RWPE2 (cell line): ENCODE measurements around the gene CPE.
A peak's percentile ranks its signal among the peaks of the same experiment; 100 is the strongest.

ENCODE experiments used
- ATAC-seq: fragments of 200-7000 bp; cut with Tn5 transposase; 3 replicates; pipeline ENCODE4 v1.9.1; 2021; ENCODE audit warnings: low read depth
- DNase-seq: peaks from one replicate; pipeline ENCODE4 v3.0.0-alpha.2; 2020; ENCODE audit warnings: low spot score
- H3K27ac ChIP-seq: fragments of 450-650 bp; 2 replicates; pipeline ENCODE4 v1.5.1; 2017; ENCODE audit warnings: mild to moderate bottlenecking; ENCODE audit not compliant: poor library complexity, severe bottlenecking
- H3K27me3 ChIP-seq: fragments of 250-450 bp; sonication (Bioruptor Pico); 2 replicates; pipeline ENCODE4 v1.5.1; 2021; ENCODE audit warnings: mild to moderate bottlenecking, moderate library complexity; ENCODE audit not compliant: insufficient read depth, poor library complexity, severe bottlenecking
- H3K36me3 ChIP-seq: fragments of 250-450 bp; sonication (Bioruptor Pico); 2 replicates; pipeline ENCODE4 v1.5.1; 2020; ENCODE audit warnings: low read depth, mild to moderate bottlenecking, moderate library complexity
- H3K4me1 ChIP-seq: fragments of 250-450 bp; sonication (Bioruptor Pico); 2 replicates; pipeline ENCODE4 v1.5.1; 2021; ENCODE audit warnings: mild to moderate bottlenecking, moderate library complexity; ENCODE audit not compliant: insufficient read depth, poor library complexity, severe bottlenecking
- H3K4me3 ChIP-seq: fragments of 250-450 bp; sonication (Bioruptor Pico); 2 replicates; pipeline ENCODE4 v1.5.1; 2021; ENCODE audit warnings: mild to moderate bottlenecking, moderate library complexity; ENCODE audit not compliant: severe bottlenecking
- H3K9me3 ChIP-seq: fragments of 250-450 bp; sonication (Bioruptor Pico); 2 replicates; pipeline ENCODE4 v1.5.1; 2021; ENCODE audit warnings: mild to moderate bottlenecking, moderate library complexity; ENCODE audit not compliant: severe bottlenecking
- CTCF ChIP-seq: fragments of 450-650 bp; IDR thresholded peaks from one replicate; pipeline ENCODE4 v1.5.1; 2017; ENCODE audit warnings: mild to moderate bottlenecking, moderate library complexity; ENCODE audit not compliant: poor library complexity, severe bottlenecking

The CPE gene

GRCh38 chr4:165394275-165394674, 15.5 kb downstream of the CPE start:
- DNase-seq (no peak), ATAC-seq (peak; percentile 63)
- Histone ChIP-seq H3K27me3 (no peaks in the 10 kb centered on the region), H3K4me1 (no peaks in the 10 kb centered on the region), H3K4me3 (no peak overlapping the region), H3K27ac (no peak overlapping the region), H3K36me3 (no peaks in the 10 kb centered on the region), H3K9me3 (no peaks in the 10 kb centered on the region)
- no peak for TF ChIP-seq CTCF

GRCh38 chr4:165398570-165398969, 19.8 kb downstream of the CPE start:
- H3K36me3 ChIP-seq: no peaks in the 10 kb centered on the region
- no peak overlapping the region for H3K27ac ChIP-seq
- H3K4me3 ChIP-seq: no peak overlapping the region
- no peaks in the 10 kb centered on the region for H3K9me3 ChIP-seq
- DNase-seq (no peak), ATAC-seq (peak; percentile 27; the same call in 1 of the 3 replicates)
- H3K4me1 ChIP-seq: no peaks in the 10 kb centered on the region
- H3K27me3 ChIP-seq: no peaks in the 10 kb centered on the region
- no peak for TF ChIP-seq CTCF

GRCh38 chr4:165402375-165402774, 23.6 kb downstream of the CPE start:
- no peak for ATAC-seq
- TF ChIP-seq CTCF: no peak
- no peaks in the 10 kb centered on the region for H3K36me3 ChIP-seq
- no peaks in the 10 kb centered on the region for H3K27me3 ChIP-seq
- H3K4me3 ChIP-seq: no peak overlapping the region
- no peaks in the 10 kb centered on the region for H3K9me3 ChIP-seq
- no peak overlapping the region for H3K27ac ChIP-seq
- H3K4me1 ChIP-seq: no peaks in the 10 kb centered on the region
- no peak for DNase-seq

- no peak for TF ChIP-seq CTCF
- no peaks in the 10 kb centered on the region for H3K36me3 ChIP-seq
- ATAC-seq (no peak), DNase-seq (no peak)
- H3K27me3 ChIP-seq: no peaks in the 10 kb centered on the region
- H3K27ac ChIP-seq: no peak overlapping the region
- no peaks in the 10 kb centered on the region for H3K9me3 ChIP-seq
- no peaks in the 10 kb centered on the region for H3K4me1 ChIP-seq
- H3K4me3 ChIP-seq: no peak overlapping the region
Measured at GRCh38 chr4:165403048-165403447, 24.2 kb downstream of the CPE start.

GRCh38 chr4:165403637-165404036, 24.8 kb downstream of the CPE start:
- TF ChIP-seq CTCF: no peak
- H3K9me3 ChIP-seq: no peaks in the 10 kb centered on the region
- no peaks in the 10 kb centered on the region for H3K36me3 ChIP-seq
- no peak overlapping the region for H3K27ac ChIP-seq
- no peak for ATAC-seq
- H3K27me3 ChIP-seq: no peaks in the 10 kb centered on the region
- no peak for DNase-seq
- no peaks in the 10 kb centered on the region for H3K4me1 ChIP-seq
- H3K4me3 ChIP-seq: no peak overlapping the region
